Measurements from ENCODE around the gene PCNT.
"Not testable (repeated sequence)": the region's sequence is repeated elsewhere in the genome, so short reads cannot be mapped to it uniquely, and the experiment has no call there.

PCNT gene

DNA sequence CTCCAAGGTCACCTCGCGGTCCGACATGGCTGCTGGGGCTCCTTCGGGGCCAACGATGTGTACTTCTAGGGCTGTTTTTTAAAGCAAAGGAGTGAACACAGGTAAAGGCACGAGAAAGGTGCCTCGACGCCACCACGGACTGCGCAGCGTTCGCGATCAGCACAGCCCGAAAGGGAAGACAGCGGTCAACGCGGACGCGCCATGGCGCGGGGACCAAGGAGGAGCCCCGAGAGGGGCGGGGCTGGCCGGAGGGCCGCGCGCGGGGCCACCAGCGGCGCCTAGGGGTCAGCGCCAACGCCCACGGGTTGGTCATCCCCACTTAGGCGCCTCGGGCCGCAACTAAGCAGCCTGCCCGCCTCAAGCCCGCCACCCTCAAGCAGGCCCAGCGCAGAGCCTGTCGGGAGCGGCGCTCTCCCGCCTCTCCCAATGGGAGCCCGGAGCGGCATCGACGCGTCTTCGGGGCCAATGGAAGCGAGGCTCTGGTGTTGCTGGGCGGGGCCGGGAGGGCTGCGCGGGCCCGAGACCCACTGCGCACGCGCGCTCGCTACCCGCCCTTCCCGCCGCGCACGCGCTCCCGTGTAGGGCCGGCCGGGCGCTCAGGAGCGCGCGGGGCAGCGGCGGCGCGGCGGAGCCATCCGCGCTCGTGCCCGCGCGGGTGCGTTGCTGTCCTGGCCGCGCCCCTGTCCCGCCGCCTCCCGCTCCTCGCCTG lies 134.5 kb downstream of the PCNT start, which contains the start of gene DIP2A:
Gene DIP2A, plus strand, starts transcription at position 577 of the 709 bp plus-strand sequence. CDS start 241 bp downstream, outside the sequence.
- DNase-seq: peak; percentile 91

DNA sequence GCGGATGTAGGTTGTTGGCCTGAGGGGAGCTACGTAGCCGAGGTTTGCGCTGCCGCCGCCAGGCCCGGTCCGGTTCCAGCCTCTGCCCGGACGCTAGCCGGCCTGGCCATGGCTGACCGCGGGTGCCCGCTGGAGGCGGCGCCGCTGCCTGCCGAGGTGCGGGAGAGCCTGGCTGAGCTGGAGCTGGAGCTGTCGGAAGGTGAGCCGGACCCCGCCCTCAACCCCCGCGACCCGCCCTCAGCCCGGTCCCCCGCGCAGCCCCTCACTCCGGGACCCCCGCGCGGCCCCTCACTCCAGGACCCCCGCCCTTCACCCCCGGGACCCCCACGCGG lies 135.0 kb downstream of the PCNT start:
- DNase-seq: no peak

DNA sequence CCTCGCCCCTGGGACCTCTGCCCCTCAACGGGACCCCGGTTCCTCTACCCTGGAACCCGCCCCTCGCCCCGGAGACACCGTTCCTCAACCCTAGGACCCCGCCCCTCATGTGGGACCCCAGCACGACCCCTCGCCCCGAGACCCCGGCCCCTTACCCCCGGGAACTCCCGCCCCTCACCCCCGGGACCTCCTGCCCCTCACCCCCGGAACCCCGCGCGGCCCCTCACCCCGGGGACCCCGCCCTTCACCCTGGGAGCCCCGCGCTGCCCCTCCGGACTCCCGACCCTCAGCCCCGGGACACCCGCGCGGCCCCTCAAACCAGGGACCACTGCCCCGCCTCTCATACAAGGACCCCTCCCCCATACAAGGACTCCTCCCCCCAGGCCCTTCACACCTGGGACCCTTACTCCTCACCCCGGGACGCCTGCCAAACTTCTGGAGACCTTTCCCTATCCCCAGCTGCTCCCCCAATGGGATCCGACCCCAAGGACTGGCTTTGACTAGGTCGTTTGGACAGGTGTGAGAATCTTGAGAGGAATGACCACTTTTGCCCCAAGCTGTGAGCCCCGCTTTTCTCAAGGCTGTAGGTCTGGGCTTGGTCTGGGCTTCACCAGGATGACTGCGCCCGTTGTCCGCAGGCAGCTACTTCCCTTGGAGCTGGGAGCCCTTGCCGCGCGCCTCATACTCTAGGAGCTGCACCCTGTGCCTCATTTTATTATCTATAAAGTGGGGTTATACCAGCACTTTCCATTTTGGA lies 135.6 kb downstream of the PCNT start:
- DNase-seq: no peak

DNA sequence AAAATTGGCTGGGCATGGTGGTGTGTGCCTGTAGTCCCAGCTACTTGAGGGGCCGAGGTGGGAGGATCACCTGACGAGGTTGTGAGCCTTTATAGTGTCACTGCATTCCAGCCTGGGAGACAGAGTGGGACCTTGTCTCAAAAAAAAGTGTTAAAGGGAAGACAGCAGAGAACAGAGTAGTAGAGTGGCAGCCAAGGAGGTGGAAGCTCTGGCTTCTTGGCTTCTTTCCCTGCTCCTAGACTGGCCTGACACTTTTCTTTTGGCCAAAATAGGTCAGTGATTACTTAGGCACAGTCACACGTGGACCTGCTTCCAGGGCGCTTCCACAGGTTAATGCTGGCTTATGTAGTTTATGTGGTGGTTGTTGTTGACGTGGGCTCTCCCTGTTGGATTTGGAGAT lies 138.0 kb downstream of the PCNT start:
- no peak for DNase-seq

DNA sequence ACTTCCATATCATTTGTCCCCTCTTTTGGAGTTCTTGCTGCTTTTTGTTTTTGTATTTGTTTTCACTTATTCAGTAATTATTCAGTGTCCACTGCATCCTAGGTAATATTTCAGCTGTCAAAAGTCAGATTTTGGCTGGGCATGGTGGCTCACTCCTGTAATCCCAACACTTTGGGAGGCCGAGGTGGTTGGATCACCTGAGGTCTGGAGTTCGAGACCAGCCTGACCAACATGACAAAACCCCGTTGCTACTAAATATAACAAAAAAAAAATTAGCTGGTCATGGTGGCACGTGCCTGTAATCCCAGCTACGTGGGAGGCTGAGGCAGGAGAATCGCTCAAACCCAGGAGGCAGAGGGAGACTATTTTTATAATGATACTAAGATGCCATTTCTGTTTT lies 141.2 kb downstream of the PCNT start:
- DNase-seq: not testable (repeated sequence)

DNA sequence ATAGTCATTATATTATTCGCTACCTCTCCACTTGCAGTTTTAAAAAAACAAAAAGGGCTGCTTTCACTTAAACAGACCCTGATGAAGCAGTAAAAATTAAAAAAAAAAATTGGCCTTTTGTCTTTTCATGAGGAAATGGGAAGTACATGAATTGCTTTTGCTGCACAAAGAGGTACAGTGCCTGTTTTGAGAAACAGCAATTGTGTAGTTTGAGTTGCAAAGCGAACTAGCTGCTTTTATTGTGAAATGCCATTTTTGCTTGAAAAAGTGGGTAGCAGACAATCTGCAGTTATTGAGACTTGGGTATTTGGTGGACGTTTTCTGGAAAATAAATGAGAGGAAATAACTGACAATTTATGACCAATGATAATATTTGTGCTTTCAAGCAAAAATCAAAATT lies 141.7 kb downstream of the PCNT start:
- DNase-seq: no peak

DNA sequence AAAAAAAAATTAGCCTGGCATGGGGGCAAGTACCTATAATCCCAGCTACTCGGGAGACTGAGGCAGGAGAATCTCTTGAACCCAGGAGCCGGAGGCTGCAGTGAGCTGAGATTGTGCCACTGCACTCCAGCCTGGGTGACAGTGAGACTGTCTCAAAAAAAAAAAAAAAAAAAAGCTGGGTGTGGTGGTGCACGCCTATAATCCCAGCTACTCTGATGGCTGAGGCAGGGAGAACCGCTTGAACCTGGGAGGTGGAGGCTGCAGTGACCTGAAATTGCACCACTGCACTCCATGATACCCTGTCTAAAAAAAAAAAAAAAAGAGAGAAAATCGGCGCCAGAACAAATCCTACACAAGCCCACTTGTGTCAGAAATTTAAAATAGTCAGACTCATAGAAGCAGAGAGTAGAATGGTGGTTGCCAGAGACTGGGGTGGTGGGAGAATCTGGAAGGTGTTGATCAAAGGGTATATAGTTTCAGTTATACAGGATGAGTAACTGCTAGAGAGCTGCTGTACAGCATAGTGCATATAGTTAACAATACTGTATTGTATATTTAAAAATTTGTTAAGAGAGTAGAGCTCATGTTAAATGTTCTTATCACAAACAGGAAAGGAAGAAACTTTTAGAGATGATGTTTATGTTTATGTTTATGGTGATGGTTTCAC lies 144.3 kb downstream of the PCNT start:
- DNase-seq: no peak

DNA sequence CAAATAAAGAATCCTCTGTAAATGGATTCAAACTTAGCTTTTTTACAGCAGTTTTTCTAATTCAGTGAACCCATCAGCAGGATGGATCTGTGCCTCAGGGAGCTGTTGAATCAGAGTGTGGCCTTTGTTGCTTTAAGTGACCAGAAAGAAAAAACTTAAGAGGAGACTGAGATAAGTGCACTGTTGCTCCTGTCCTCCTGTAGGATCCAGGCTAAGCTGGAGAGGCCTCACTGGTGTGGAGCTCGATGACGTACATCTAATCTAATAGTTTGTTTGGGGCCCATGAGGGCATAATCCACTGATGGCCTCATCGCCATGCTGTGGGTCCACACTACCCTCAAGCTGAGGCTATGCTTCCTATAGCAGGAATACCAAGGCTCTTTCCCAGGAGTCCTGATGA lies 145.3 kb downstream of the PCNT start:
- DNase-seq: no peak

DNA sequence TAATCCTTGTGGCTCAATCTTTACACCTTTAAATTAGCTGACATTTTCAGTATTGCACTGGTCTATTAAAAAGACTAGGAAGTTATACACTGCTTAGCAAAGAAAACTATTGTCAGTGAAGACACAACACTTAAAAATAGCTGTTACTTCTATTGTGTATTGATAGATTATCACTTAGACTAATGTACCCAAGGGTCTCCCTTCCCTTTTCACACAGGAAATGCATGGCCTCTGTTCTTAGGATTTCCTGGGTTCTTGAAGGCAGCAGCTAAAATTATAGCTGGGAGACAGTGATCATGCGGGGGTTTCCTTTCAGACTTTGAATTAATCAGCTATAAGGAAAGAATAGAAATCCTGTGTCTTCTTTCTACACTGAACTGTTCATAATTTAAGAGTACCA lies 147.6 kb downstream of the PCNT start:
- DNase-seq: no peak

DNA sequence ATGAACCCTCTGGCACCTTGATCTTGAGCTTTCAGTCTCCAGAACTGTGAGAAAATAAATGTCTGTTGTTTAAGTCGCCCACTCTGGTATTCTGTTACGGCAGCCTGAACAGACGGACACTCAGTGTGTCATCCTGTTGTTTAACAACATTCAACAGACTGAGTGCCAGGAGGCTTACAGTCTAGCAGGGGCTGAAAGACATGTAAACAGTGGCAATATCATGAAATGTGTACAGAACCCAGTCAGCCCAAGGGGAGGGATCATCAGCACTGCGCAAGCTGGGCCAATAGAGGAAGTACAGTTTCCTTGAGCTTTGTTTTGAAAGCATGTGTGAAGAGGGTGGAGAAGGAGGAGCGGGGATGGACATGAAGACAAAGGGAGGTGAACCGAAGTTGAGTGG lies 148.3 kb downstream of the PCNT start:
- no peak for DNase-seq

DNA sequence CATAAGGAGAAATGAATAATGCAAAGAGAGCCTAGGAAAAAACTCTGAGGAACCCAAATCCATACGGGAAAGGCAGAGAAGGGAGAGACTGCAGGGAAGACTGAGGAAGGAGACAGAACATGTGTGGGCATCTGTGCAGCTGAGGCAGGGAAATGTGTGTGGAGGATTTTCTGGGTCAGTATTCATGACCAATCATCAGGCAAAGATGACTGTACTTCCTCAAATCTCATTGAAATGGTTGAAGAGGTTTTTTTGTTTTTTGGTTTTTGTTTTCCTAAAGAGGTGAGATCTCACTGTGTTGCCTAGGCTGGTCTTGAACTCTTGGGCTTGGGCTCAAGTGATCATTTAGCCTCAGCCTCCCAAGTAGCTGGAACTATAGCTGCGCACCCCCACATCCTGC lies 150.4 kb downstream of the PCNT start:
- no peak for DNase-seq

DNA sequence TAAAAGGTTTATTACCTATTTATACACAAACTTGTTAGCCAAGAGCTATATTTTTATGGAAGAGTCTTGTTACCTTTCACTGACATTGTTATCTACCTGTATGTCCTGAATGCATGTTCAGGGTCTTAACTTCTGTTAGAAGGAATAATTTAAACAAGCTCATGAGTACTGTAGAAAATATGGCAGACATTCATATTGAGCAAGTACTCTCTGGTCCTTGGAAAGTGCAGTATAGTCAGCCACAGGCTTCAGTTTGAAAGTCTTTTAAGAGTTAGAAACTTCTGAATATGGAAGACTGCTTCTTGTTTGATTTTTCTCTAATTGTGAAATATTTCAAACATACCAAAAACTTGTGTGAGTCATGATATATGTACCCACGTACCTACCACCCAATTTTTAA lies 151.3 kb downstream of the PCNT start:
- no peak for DNase-seq

DNA sequence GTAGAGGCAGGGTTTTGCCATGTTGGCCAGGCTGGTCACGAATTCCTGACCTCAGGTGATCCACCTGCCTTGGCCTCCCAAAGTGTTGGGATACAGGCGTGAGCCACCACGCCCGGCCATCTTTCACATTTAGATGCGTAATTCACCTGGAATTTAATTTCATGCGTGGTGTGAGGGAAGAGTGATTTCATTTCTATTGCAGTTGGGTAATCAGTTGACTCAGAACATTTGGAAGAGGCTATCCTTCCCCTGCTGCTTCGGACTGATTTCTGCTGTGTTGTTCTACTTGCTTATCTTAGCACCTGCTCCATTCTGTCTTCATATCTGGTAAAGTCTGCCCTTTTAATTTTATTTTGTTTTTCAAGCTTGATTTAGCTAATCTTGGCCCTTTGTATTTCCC lies 153.8 kb downstream of the PCNT start:
- DNase-seq: no peak

DNA sequence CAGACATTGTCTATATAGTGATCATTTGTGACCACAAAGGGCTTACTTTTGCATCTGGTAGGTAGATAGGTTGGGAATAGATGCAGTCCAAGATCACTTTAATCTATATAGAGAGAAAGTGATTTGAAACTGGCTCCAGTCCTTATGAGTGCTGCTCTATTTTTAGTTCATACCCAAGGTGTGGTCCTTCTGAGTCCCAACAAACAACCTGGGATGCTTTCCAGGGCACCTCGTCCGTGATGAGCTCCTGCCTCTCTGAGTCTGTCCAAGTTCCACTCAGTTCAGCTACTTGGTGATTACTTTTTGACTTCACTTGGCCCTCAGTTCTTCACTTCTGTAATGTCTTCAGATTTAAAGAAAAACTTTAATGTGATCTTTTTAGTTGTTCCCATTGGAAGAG lies 155.0 kb downstream of the PCNT start:
- no peak for DNase-seq

DNA sequence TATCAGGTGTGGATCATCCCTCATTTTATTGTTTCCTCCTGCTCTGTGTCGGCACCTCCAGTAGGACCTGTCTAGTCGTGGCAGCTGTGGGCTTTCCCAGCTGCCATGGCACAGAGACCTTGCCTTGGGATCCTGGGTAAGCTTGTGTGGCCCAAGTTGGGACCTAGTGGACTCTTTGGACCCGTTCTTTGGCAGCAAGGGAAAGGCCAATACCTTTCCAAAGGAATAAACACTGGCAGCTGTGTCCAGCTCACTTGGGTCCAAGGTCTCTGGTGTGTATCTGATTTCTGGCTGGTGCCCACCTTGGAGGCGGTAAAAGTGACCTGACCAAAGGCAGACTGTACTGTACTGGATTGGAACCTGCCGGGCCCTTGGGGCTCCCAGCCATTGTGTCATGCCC lies 156.5 kb downstream of the PCNT start:
- no peak for DNase-seq

DNA sequence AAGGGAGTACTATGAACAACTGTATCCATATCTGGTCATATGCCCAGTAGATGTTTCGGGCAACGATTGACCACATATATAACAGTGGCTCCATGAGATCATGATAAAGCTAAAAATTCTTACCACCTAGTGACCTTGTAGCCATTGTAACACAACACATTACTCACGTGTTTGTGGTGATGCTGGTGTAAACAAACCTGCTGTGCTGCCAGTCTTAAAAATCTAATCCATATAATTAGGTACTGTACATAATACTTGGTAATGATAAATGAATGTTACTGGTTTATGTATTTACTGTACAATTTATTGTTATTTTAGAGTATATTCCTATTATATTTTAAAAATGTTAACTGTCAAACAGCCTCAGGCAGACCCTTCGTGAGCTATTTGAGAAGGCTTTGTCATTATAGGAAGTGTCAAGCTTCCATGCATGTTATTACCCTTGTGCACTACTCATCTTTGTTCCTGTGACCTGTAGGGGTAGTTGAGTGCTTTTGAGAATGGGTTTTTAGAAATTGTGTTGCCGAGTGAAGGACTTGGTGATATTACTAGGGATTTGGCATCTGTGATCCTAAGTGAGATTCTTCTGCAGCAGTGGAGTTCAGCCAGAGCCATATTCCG lies 158.4 kb downstream of the PCNT start:
- DNase-seq: no peak

DNA sequence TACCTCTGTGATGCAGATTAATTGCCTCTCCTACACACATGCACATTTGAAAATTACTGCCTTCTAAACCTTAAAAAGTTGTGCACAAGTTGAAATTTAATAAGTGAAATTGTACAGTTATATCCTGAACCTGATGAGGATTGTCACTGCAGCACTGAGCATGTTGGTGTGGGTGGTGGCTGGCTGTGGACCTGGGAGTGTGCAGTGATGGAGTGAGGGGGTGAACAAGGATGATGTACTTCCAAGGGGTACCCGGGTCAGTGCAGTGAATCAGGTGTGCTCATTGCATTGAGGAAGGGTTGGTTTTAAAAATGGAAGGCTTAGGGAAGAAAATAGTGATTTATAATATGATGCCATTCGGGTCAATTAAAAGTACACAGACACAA lies 158.9 kb downstream of the PCNT start:
- no peak for DNase-seq

DNA sequence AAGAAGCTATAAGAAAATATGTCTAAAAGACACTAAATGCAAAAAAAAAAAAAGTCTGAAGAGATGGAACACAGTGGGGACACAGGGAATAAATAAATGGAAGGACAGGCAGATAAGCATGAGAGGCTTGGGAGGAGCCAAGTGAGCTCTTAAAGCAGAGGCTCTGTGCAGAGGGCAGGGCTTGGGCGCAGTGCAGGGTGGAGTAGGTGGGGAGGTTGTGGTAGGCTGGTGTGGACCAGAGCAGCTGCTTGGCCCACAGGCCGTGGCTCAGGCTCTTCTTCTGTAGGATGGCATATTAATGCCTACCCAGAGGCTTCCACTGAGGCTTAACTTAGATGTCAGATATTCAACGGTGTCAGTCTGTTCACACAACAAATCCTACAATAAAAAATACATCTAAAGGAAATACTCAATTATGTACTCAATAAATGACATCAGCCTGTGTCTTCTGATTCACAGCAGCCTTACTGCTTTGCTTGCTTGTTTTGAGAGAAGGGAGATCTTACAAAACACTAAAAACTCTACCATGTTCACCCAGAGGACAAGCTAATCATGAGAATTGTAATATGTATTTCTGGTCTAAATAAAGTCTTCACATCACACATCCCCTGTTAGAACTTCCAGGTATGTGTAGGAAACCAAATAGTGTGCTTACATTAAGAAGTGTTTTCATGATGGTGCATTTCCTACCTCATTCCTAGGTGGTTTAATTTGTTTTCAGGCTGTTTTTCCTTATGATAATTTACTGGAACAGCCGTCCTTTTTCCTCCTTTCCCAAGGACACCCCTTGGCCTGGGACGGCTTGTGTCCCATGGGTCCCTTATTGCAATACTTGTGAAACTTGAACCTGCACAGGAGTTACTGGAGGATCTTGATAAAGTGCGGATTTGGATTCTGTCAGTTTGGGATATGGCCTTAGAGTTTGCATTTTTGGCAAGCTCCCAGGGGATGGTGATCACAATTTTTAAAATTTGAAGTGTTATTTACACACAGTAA lies 159.6 kb downstream of the PCNT start:
- DNase-seq: no peak

DNA sequence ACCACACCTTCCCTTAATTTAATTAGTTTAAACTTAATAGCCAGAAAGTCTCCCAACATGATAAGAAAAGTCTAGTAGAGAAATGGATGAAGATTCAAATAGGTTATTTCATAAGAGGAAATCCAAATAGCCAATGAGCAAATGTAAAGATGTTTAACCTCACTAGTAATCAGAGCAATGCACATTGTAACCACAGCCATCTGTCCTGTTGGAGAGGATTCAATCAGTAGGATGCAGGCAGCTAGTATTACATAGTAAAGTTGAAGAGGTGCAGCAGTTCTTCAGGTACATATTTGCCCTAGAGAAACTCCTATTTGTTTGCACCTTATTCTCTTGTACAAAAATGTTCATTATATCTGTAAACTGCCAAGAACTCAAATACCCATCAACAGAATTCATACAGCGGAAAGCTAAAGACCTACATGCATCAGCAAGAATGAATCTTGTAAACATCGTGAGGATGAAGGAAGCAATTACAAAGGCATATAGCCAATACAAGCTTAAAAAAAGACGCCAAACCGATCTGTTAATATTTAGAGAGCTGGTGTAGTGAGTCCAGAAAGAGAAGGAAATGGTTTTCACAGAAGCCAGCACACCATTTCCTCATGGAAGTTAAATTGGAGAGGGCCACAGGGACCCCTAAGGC lies 162.6 kb downstream of the PCNT start:
- no peak for DNase-seq

DNA sequence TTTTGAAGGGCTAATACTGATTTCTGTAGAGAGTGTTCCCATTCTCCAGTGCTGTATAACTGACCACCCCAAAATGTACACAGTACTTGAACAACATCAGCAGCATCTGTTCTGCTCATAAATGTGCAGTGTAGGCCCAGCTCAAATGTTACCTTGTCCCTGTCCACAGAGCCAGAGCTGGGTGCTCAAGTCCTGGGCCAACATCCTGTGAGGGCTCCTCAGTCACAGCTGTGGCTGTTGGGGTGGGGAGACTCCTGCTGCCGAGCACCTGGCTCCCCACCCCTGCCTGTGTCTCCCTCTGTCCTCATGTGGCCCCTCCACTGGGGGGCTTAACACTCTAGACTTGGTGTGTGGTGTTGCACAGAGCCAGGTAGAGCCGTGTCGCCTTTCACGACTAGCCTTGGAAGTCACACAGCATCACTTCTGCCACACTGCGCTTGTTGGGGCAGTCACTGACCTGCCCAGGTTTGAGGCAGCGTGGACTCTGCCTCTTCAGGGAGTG lies 165.3 kb downstream of the PCNT start:
- no peak for DNase-seq

DNA sequence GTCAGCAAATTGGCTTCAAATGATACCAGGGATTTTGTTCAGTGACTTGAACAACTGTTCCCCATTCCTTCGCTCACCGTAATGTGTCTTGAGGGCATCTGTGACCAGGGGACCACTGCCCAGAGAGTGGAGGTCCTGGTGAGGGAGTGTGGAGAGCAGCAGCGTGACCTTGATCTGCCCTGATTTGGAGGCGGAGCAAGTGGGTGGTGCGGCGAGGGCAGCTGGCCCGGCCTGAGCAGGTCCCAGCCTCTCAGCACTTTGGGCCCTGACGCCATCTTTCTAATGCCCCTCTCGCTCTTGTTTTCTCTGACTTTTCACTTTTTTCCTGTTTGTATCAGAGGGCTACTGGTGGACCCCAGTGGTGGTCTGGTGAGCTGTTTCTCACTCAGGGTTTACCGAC lies 165.8 kb downstream of the PCNT start:
- no peak for DNase-seq

DNA sequence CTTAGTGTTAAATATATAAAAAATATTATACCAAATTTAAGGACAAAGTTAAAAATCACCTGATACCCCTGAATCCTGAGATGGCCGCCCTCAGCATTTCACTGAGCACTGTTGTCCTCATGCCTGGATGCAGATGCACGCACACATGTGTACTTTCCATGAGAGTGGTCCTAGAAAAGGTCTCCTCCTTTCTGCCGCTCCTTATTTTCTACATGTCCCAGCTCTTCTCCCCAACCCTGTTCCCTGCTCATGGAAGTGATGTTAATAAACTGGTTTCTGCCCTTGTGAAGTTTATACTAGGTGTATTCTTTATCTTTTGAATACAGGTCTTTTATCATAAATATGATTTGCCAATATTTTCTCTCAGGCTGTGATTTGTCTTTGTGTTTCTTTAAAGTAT lies 167.6 kb downstream of the PCNT start:
- no peak for DNase-seq

Measured in DMS79 treated with DMSO at 0.1 percent for 48 hours (cell line).